K562 (cell line): ENCODE results near the gene HCFC1R1. TPM values are rescaled to one million over a fixed set of nuclear protein-coding genes. Genes with fewer than 3 reads are reported as not detected.

ENCODE experiments used
- ARNT ChIP-seq, 2 experiments: fragments of 450-650 bp; IDR thresholded peaks; 2 replicates each; pipeline ENCODE4 v1.6.1; 2016; ENCODE audit warnings: mild to moderate bottlenecking in 1 of 2
- ASH1L ChIP-seq: fragments of 450-650 bp; IDR thresholded peaks from 2 replicates; pipeline ENCODE4 v1.6.1; 2018; ENCODE audit warnings: borderline replicate concordance, mild to moderate bottlenecking, low read depth; ENCODE audit not compliant: partially characterized antibody
- CBFB ChIP-seq: sonication (generic); formaldehyde crosslinking; IDR thresholded peaks from 2 replicates; pipeline ENCODE4 v1.4.0; 2020; ENCODE audit warnings: mild to moderate bottlenecking, missing genetic modification reagents
- CHD2 ChIP-seq: IDR thresholded peaks from 2 replicates; pipeline ENCODE4 v1.6.1; 2011; ENCODE audit warnings: low read depth, low read length
- DEAF1 ChIP-seq: fragments of 450-650 bp; formaldehyde crosslinking; IDR thresholded peaks from 2 replicates; pipeline ENCODE4 v1.4.0; 2020; ENCODE audit warnings: mild to moderate bottlenecking, moderate library complexity
- FIP1L1 ChIP-seq: fragments of 200-400 bp; formaldehyde crosslinking; IDR thresholded peaks from 2 replicates; pipeline ENCODE4 v1.6.1; 2018; ENCODE audit warnings: mild to moderate bottlenecking, low read depth, low read length; ENCODE audit not compliant: poor library complexity, severe bottlenecking
- GABPB1 ChIP-seq: sonication (generic); formaldehyde crosslinking; IDR thresholded peaks from 2 replicates; pipeline ENCODE4 v1.8.0; 2022; ENCODE audit warnings: mild to moderate bottlenecking, missing genetic modification reagents
- GMEB1 ChIP-seq: fragments of 250-450 bp; sonication (Bioruptor Pico); IDR thresholded peaks from 2 replicates; pipeline ENCODE4 v1.4.0; 2020; ENCODE audit warnings: mild to moderate bottlenecking
- GTF2B ChIP-seq: IDR thresholded peaks from 2 replicates; pipeline ENCODE4 v1.6.1; 2011; ENCODE audit not compliant: insufficient read length; ENCODE audit errors: extremely low read depth
- HMBOX1 ChIP-seq: sonication (generic); IDR thresholded peaks from 2 replicates; pipeline ENCODE4 v1.6.1; 2016
- HMGXB4 ChIP-seq: sonication (generic); formaldehyde crosslinking; IDR thresholded peaks from 2 replicates; pipeline ENCODE4 v1.8.1; 2023; ENCODE audit warnings: mild to moderate bottlenecking, missing genetic modification reagents
- HSF4 ChIP-seq: fragments of 250-450 bp; sonication (Bioruptor Pico); IDR thresholded peaks from 2 replicates; pipeline ENCODE4 v2.1.2; 2022; ENCODE audit warnings: mild to moderate bottlenecking, moderate library complexity, borderline replicate concordance
- KLF10 ChIP-seq: fragments of 250-450 bp; sonication (Bioruptor Pico); IDR thresholded peaks from 2 replicates; pipeline ENCODE4 v1.6.1; 2021; ENCODE audit warnings: matching md5 sums
- MAFG ChIP-seq: fragments of 450-650 bp; conservative IDR thresholded peaks from 2 replicates; pipeline ENCODE4 v1.6.1; 2016; ENCODE audit warnings: missing genetic modification characterization, missing compliant biosample characterization
- MCM3 ChIP-seq: fragments of 450-650 bp; IDR thresholded peaks from 2 replicates; pipeline ENCODE4 v1.6.1; 2016
- MECOM ChIP-seq: fragments of 250-450 bp; sonication (Bioruptor Pico); IDR thresholded peaks from 2 replicates; pipeline ENCODE4 v1.8.0; 2022; ENCODE audit warnings: inconsistent platforms
- POLR2A ChIP-seq: fragments of 450-650 bp; conservative IDR thresholded peaks from 2 replicates; pipeline ENCODE4 v1.6.1; 2016
- PTRF ChIP-seq: fragments of 450-650 bp; IDR thresholded peaks from 2 replicates; pipeline ENCODE4 v1.6.1; 2016; ENCODE audit warnings: mild to moderate bottlenecking, missing genetic modification characterization, missing compliant biosample characterization
- RAD21 ChIP-seq, 2 experiments: fragments of 250-450 bp in 1 of 2; fragments of 450-650 bp in 1 of 2; sonication (Bioruptor Pico) in 1 of 2; formaldehyde crosslinking in 1 of 2; IDR thresholded peaks in 1 of 2; conservative IDR thresholded peaks in 1 of 2; 2 replicates each; pipeline versions ENCODE4 v1.4.0 to v1.8.0; 2020 to 2022; ENCODE audit warnings: mild to moderate bottlenecking in 2 of 2, moderate library complexity in 1 of 2
- SAP30 ChIP-seq: fragments of 200-600 bp; sonication (generic); IDR thresholded peaks from 2 replicates; pipeline ENCODE4 v1.6.1; 2012; ENCODE audit warnings: borderline replicate concordance, low read depth, mild to moderate bottlenecking, moderate library complexity, low read length, control low read depth, inconsistent platforms; ENCODE audit not compliant: insufficient read depth, poor library complexity, severe bottlenecking
- SRSF3 ChIP-seq: fragments of 200-400 bp; formaldehyde crosslinking; IDR thresholded peaks from 2 replicates; pipeline ENCODE4 v1.6.1; 2016; ENCODE audit warnings: mild to moderate bottlenecking, low read length, moderate library complexity; ENCODE audit not compliant: insufficient read depth
- ZNF354B ChIP-seq: fragments of 250-450 bp; sonication (Bioruptor Pico); IDR thresholded peaks from 2 replicates; pipeline ENCODE4 v1.4.0; 2020
- polyA plus RNA-seq, 8 experiments: library from polyadenylated mRNA; depleted of rRNA in 4 of 8; stranded (reverse) in 5 of 8; unstranded in 3 of 8; fragments of >200 nt; fragmentation: Nextera tagmentation in 2 of 8; fragmentation: Illumina TruSeq in 1 of 8; extraction: Ambion mirVana in 2 of 8; extraction: Trizol in 1 of 8; gene quantifications; 2 replicates each; pipeline versions ENCODE4 v1.2.1 to v1.2.3, GENCODE V29; 2011 to 2014; ENCODE audit warnings: inconsistent platforms in 1 of 8, missing spikeins in 1 of 8
- total RNA-seq, 7 experiments: library from RNA; depleted of rRNA in 6 of 7; stranded (reverse); fragments of >200 nt in 6 of 7; fragmentation: Illumina TruSeq in 2 of 7; extraction: Trizol in 2 of 7; gene quantifications; 2 replicates each; pipeline versions ENCODE4 v1.2.1 to v1.2.3, GENCODE V29; 2011 to 2021; ENCODE audit warnings: low replicate concordance in 1 of 7

The HCFC1R1 gene
- total and polyA plus RNA-seq, 9 of the 15 experiments (the other 6 are each of a cell fraction or from before 2014, with no cell fraction given), result 2.2 to 29.0 (median 11.2) TPM

GRCh38 chr16:3004781-3005284, 18.9 kb downstream of the HCFC1R1 start (continued):
- TF ChIP-seq RAD21 (CRISPR knock-in tag; conservative IDR thresholded peaks at IDR 0.05 in 1 of 2, IDR thresholded peaks at IDR 0.05 in 1 of 2) (no peak), ARNT (IDR thresholded peaks at IDR 0.05) (no peak), MECOM (CRISPR knock-in tag) (no peak), PTRF (tag) (no peak), HMBOX1 (peak; percentile 93), GMEB1 (no peak), GABPB1 (no peak; the same call in 1 of the 2 replicates), HMGXB4 (CRISPR knock-in tag) (no peak), HSF4 (CRISPR knock-in tag) (no peak), SRSF3 (no peak), ASH1L (no peak), ZNF354B (CRISPR knock-in tag) (no peak), CHD2 (no peak), FIP1L1 (no peak), DEAF1 (CRISPR knock-in tag) (no peak), SAP30 (peak; percentile 22), POLR2A (peak; percentile 70), CBFB (no peak), MCM3 (no peak), MAFG (tag) (no peak), GTF2B (no peak), KLF10 (CRISPR knock-in tag) (no peak)
